ENCODE results near the gene DAPK1.

DAPK1 gene

GRCh38 chr9:87535817-87536539, 38.3 kb downstream of the DAPK1 start:
- Histone ChIP-seq H3K36me3 (ENCODE audit: control insufficient read depth in 1 of 2, insufficient read depth in 2 of 2, low read depth in 1 of 2, low read length in 2 of 2) (peaks cover 0 to 8% of the 10 kb centered on the region in 2 experiments), H3K23ac (ENCODE audit: low read length in 2 of 2) (no peak overlapping the region), H2BK5ac (ENCODE audit: low read depth, low read length, poor library complexity, severe bottlenecking) (no peak overlapping the region), H3K4me3 (ENCODE audit: insufficient read depth in 1 of 2, low read depth in 1 of 2, low read length in 2 of 2) (no peak overlapping the region), H3K9me3 (ENCODE audit: control insufficient read depth, low read length) (no peaks in the 10 kb centered on the region), H3K4ac (ENCODE audit: low read depth in 1 of 2, low read length in 2 of 2) (no peak overlapping the region), H3K27me3 (ENCODE audit: control insufficient read depth in 1 of 2, insufficient read depth in 1 of 2, low read length in 2 of 2) (no peaks in the 10 kb centered on the region), H2AFZ (ENCODE audit: low read depth, low read length) (no peak overlapping the region), H3K27ac (ENCODE audit: low read length, poor library complexity, severe bottlenecking) (no peak overlapping the region), H4K91ac (ENCODE audit: low read length) (no peak overlapping the region), H3K4me2 (ENCODE audit: low read length, poor library complexity, severe bottlenecking) (no peak overlapping the region), H3K9ac (ENCODE audit: low read length) (no peak overlapping the region), H2BK120ac (ENCODE audit: low read depth, low read length) (no peak overlapping the region), H3K18ac (ENCODE audit: low read depth in 1 of 2, low read length in 2 of 2) (no peak overlapping the region), H2BK12ac (ENCODE audit: low read length in 2 of 2) (no peak overlapping the region), H4K8ac (ENCODE audit: low read length) (no peak overlapping the region), H2BK15ac (ENCODE audit: low read depth, poor library complexity, severe bottlenecking) (no peak overlapping the region), H3K79me1 (replicated peaks; ENCODE audit: low read length, poor library complexity, severe bottlenecking) (peaks cover 23% of the 10 kb centered on the region), H3K4me1 (ENCODE audit: control insufficient read depth, insufficient read depth, low read depth, low read length) (peaks cover 12% of the 10 kb centered on the region), H3K14ac (ENCODE audit: low read length in 2 of 2) (no peak overlapping the region), H2AK5ac (ENCODE audit: low read length, severe bottlenecking) (peak overlapping the region; percentile 38)
- DNase-seq: no peak
- WGBS: 85% methylated on average over 7 of the region's 8 CpGs

GRCh38 chr9:87537625-87538024, 40.0 kb downstream of the DAPK1 start:
- DNase-seq: no peak
- H2BK15ac ChIP-seq (ENCODE audit: low read depth, poor library complexity, severe bottlenecking): no peak overlapping the region
- H4K91ac ChIP-seq (ENCODE audit: low read length): no peak overlapping the region
- H3K4ac ChIP-seq (ENCODE audit: low read depth in 1 of 2, low read length in 2 of 2): no peak overlapping the region
- H4K8ac ChIP-seq (ENCODE audit: low read length): no peak overlapping the region
- H3K4me2 ChIP-seq (ENCODE audit: low read length, poor library complexity, severe bottlenecking): no peak overlapping the region
- peaks cover 12% of the 10 kb centered on the region for H3K4me1 ChIP-seq (ENCODE audit: control insufficient read depth, insufficient read depth, low read depth, low read length)
- H3K9me3 ChIP-seq (ENCODE audit: control insufficient read depth, low read length): no peaks in the 10 kb centered on the region
- no peak overlapping the region for H3K18ac ChIP-seq (ENCODE audit: low read depth in 1 of 2, low read length in 2 of 2)
- no peak overlapping the region for H3K4me3 ChIP-seq (ENCODE audit: insufficient read depth in 1 of 2, low read depth in 1 of 2, low read length in 2 of 2)
- peaks cover 0 to 13% of the 10 kb centered on the region in 2 experiments for H3K36me3 ChIP-seq (ENCODE audit: control insufficient read depth in 1 of 2, insufficient read depth in 2 of 2, low read depth in 1 of 2, low read length in 2 of 2)
- no peak overlapping the region for H3K14ac ChIP-seq (ENCODE audit: low read length in 2 of 2)
- H2AFZ ChIP-seq (ENCODE audit: low read depth, low read length): no peak overlapping the region
- no peak overlapping the region for H2BK5ac ChIP-seq (ENCODE audit: low read depth, low read length, poor library complexity, severe bottlenecking)
- H3K23ac ChIP-seq (ENCODE audit: low read length in 2 of 2): no peak overlapping the region
- H3K27me3 ChIP-seq (ENCODE audit: control insufficient read depth in 1 of 2, insufficient read depth in 1 of 2, low read length in 2 of 2): no peaks in the 10 kb centered on the region
- H2AK5ac ChIP-seq (ENCODE audit: low read length, severe bottlenecking): no peak overlapping the region
- H3K79me1 ChIP-seq (replicated peaks; ENCODE audit: low read length, poor library complexity, severe bottlenecking): peaks cover 15% of the 10 kb centered on the region
- H3K27ac ChIP-seq (ENCODE audit: low read length, poor library complexity, severe bottlenecking): no peak overlapping the region
- H2BK120ac ChIP-seq (ENCODE audit: low read depth, low read length): no peak overlapping the region
- WGBS: 63% methylated on average over 7 of the region's 7 CpGs
- H3K9ac ChIP-seq (ENCODE audit: low read length): no peak overlapping the region
- H2BK12ac ChIP-seq (ENCODE audit: low read length in 2 of 2): no peak overlapping the region

- Histone ChIP-seq H3K9ac (ENCODE audit: low read length) (no peak overlapping the region), H3K4me2 (ENCODE audit: low read length, poor library complexity, severe bottlenecking) (no peak overlapping the region)
- 77% methylated on average over 5 of the region's 8 CpGs for WGBS
Observed at GRCh38 chr9:87540444-87541105, 42.9 kb downstream of the DAPK1 start.

GRCh38 chr9:87541663-87542062, 44.0 kb downstream of the DAPK1 start:
- DNase-seq: no peak
- Histone ChIP-seq H3K79me1 (replicated peaks; ENCODE audit: low read length, poor library complexity, severe bottlenecking) (peaks cover 11% of the 10 kb centered on the region), H4K8ac (ENCODE audit: low read length) (no peak overlapping the region), H2BK120ac (ENCODE audit: low read depth, low read length) (no peak overlapping the region), H3K27ac (ENCODE audit: low read length, poor library complexity, severe bottlenecking) (no peak overlapping the region), H3K4me3 (ENCODE audit: insufficient read depth in 1 of 2, low read depth in 1 of 2, low read length in 2 of 2) (no peak overlapping the region), H2AFZ (ENCODE audit: low read depth, low read length) (no peak overlapping the region), H3K18ac (ENCODE audit: low read depth in 1 of 2, low read length in 2 of 2) (no peak overlapping the region), H2AK5ac (ENCODE audit: low read length, severe bottlenecking) (no peak overlapping the region), H3K27me3 (ENCODE audit: control insufficient read depth in 1 of 2, insufficient read depth in 1 of 2, low read length in 2 of 2) (no peaks in the 10 kb centered on the region), H3K4ac (ENCODE audit: low read depth in 1 of 2, low read length in 2 of 2) (no peak overlapping the region), H4K91ac (ENCODE audit: low read length) (no peak overlapping the region), H2BK12ac (ENCODE audit: low read length in 2 of 2) (no peak overlapping the region), H2BK15ac (ENCODE audit: low read depth, poor library complexity, severe bottlenecking) (no peak overlapping the region), H3K23ac (ENCODE audit: low read length in 2 of 2) (no peak overlapping the region), H3K14ac (ENCODE audit: low read length in 2 of 2) (no peak overlapping the region), H3K4me2 (ENCODE audit: low read length, poor library complexity, severe bottlenecking) (no peak overlapping the region), H3K9ac (ENCODE audit: low read length) (no peak overlapping the region), H3K36me3 (ENCODE audit: control insufficient read depth in 1 of 2, insufficient read depth in 2 of 2, low read depth in 1 of 2, low read length in 2 of 2) (peaks cover 0 to 18% of the 10 kb centered on the region in 2 experiments), H3K4me1 (ENCODE audit: control insufficient read depth, insufficient read depth, low read depth, low read length) (peaks cover 15% of the 10 kb centered on the region), H2BK5ac (ENCODE audit: low read depth, low read length, poor library complexity, severe bottlenecking) (no peak overlapping the region), H3K9me3 (ENCODE audit: control insufficient read depth, low read length) (no peaks in the 10 kb centered on the region)
- WGBS: no CpG with 5 or more reads among the region's 2 CpGs

More at GRCh38 chr9:87540444-87541105, 42.9 kb downstream of the DAPK1 start:
- H4K8ac ChIP-seq (ENCODE audit: low read length): no peak overlapping the region
- H3K4ac ChIP-seq (ENCODE audit: low read depth in 1 of 2, low read length in 2 of 2): no peak overlapping the region
- no peaks in the 10 kb centered on the region for H3K9me3 ChIP-seq (ENCODE audit: control insufficient read depth, low read length)
- H3K27me3 ChIP-seq (ENCODE audit: control insufficient read depth in 1 of 2, insufficient read depth in 1 of 2, low read length in 2 of 2): no peaks in the 10 kb centered on the region
- H3K36me3 ChIP-seq (ENCODE audit: control insufficient read depth in 1 of 2, insufficient read depth in 2 of 2, low read depth in 1 of 2, low read length in 2 of 2): peaks cover 0 to 18% of the 10 kb centered on the region in 2 experiments
- H2BK15ac ChIP-seq (ENCODE audit: low read depth, poor library complexity, severe bottlenecking): no peak overlapping the region
- DNase-seq: no peak
- no peak overlapping the region for H3K4me3 ChIP-seq (ENCODE audit: insufficient read depth in 1 of 2, low read depth in 1 of 2, low read length in 2 of 2)
- no peak overlapping the region for H3K23ac ChIP-seq (ENCODE audit: low read length in 2 of 2)
- no peak overlapping the region for H2AK5ac ChIP-seq (ENCODE audit: low read length, severe bottlenecking)
- no peak overlapping the region for H3K18ac ChIP-seq (ENCODE audit: low read depth in 1 of 2, low read length in 2 of 2)
- peaks cover 16% of the 10 kb centered on the region for H3K79me1 ChIP-seq (replicated peaks; ENCODE audit: low read length, poor library complexity, severe bottlenecking)
- H2BK120ac ChIP-seq (ENCODE audit: low read depth, low read length): no peak overlapping the region
- H2AFZ ChIP-seq (ENCODE audit: low read depth, low read length): no peak overlapping the region
- no peak overlapping the region for H3K14ac ChIP-seq (ENCODE audit: low read length in 2 of 2)
- H3K4me1 ChIP-seq (ENCODE audit: control insufficient read depth, insufficient read depth, low read depth, low read length): peaks cover 12% of the 10 kb centered on the region
- no peak overlapping the region for H2BK5ac ChIP-seq (ENCODE audit: low read depth, low read length, poor library complexity, severe bottlenecking)
- H2BK12ac ChIP-seq (ENCODE audit: low read length in 2 of 2): no peak overlapping the region
- peak overlapping the region; percentile 37 for H3K27ac ChIP-seq (ENCODE audit: low read length, poor library complexity, severe bottlenecking)
- no peak overlapping the region for H4K91ac ChIP-seq (ENCODE audit: low read length)

Measured in mesenchymal stem cell (in vitro differentiated cells and primary cell).